Panc1 (cell line): ENCODE data around the gene LRRC49. TPM values are rescaled to one million over a fixed set of nuclear protein-coding genes. Genes with fewer than 3 reads are reported as not detected.

Source experiments
- ATAC-seq: fragments of 200-7000 bp; cut with Tn5 transposase; 2 replicates; pipeline ENCODE4 v1.9.1; 2020; ENCODE audit warnings: mild to moderate bottlenecking, moderate library complexity
- BruUV-seq: library from RNA; stranded (reverse); fragments of 400-500 nt; replicated peaks from 2 replicates; lab custom pipeline; 2021; lab: Mats Ljungman, UMichigan
- CTCF ChIA-PET: fragments of 300-600 bp; sonication (Branson Sonifier 250); formaldehyde crosslinking; loops from one replicate; lab custom pipeline; 2022; ENCODE audit warnings: antibody characterized with exemption; lab: Charles Lee
- POLR2A ChIA-PET: fragments of 300-600 bp; sonication (Branson Sonifier 250); formaldehyde crosslinking; loops from one replicate; lab custom pipeline; 2022; ENCODE audit warnings: antibody characterized with exemption; lab: Charles Lee
- DNase-seq: peaks from one replicate; pipeline ENCODE4 v3.0.0-alpha.2; 2010; ENCODE audit warnings: low read depth, low spot score
- H3K27ac ChIP-seq: 2 replicates; pipeline ENCODE4 v1.5.1; 2011; ENCODE audit warnings: mild to moderate bottlenecking, low read length, inconsistent platforms
- H3K27me3 ChIP-seq: fragments of 200-500 bp; sonication (Bioruptor generic); 2 replicates; pipeline ENCODE4 v1.6.0; 2014; ENCODE audit warnings: low read length, inconsistent platforms; ENCODE audit not compliant: control insufficient read depth, insufficient read depth
- H3K36me3 ChIP-seq: fragments of 200-500 bp; sonication (Bioruptor generic); 2 replicates; pipeline ENCODE4 v1.5.1; 2014; ENCODE audit warnings: inconsistent platforms, mild to moderate bottlenecking, low read length, moderate library complexity; ENCODE audit not compliant: control insufficient read depth, insufficient read depth
- H3K4me1 ChIP-seq: 2 replicates; pipeline ENCODE4 v1.5.1; 2011; ENCODE audit warnings: inconsistent platforms, mild to moderate bottlenecking, low read length, moderate library complexity; ENCODE audit not compliant: control insufficient read depth, insufficient read depth
- H3K4me3 ChIP-seq, 2 experiments: 2 replicates each; pipeline ENCODE4 v1.5.1; 2011 to 2012; ENCODE audit warnings: low read depth in 2 of 2, low read length in 2 of 2, mild to moderate bottlenecking in 2 of 2, inconsistent platforms in 1 of 2, moderate library complexity in 1 of 2
- H3K9me3 ChIP-seq: fragments of 200-500 bp; sonication (Bioruptor generic); 2 replicates; pipeline ENCODE4 v1.5.1; 2014; ENCODE audit warnings: low read depth, mild to moderate bottlenecking, inconsistent platforms, low read length, moderate library complexity; ENCODE audit not compliant: control insufficient read depth, insufficient read depth
- CTCF ChIP-seq: fragments of 450-650 bp; IDR thresholded peaks from 2 replicates; pipeline ENCODE4 v1.5.1; 2017; ENCODE audit warnings: mild to moderate bottlenecking
- POLR2AphosphoS5 ChIP-seq: IDR thresholded peaks from 2 replicates; pipeline ENCODE4 v1.6.1; 2012; ENCODE audit warnings: mild to moderate bottlenecking, low read depth, low read length, moderate library complexity
- SIN3A ChIP-seq: IDR thresholded peaks from 2 replicates; pipeline ENCODE4 v1.6.1; 2012; ENCODE audit warnings: low read depth, mild to moderate bottlenecking, low read length, moderate library complexity, borderline replicate concordance; ENCODE audit not compliant: insufficient read depth
- TCF7L2 ChIP-seq: IDR thresholded peaks from 2 replicates; pipeline ENCODE4 v1.6.1; 2011; ENCODE audit warnings: mild to moderate bottlenecking, low read depth, low read length, inconsistent platforms
- in situ Hi-C: cut with HindIII; loops from 2 replicates; pipeline ENCODE4 v1.10.0; 2016; ENCODE audit warnings: low sequenced_read_pairs, low pct_unique_long_range_greater_than_20kb
- intact Hi-C: fragments of 100-400 bp; cut with micrococcal nuclease; formaldehyde crosslinking; loops from one replicate; pipeline ENCODE4 v1.10.0; 2022; ENCODE audit not compliant: unreplicated experiment
- total RNA-seq: library from RNA; stranded (reverse); gene quantifications from one replicate; pipeline ENCODE4 v1.2.1, GENCODE V29; 2021; ENCODE audit not compliant: unreplicated experiment
- TF ChIP-seq, protein P1 (sequence below), 2 experiments: IDR thresholded peaks; 2 replicates each; pipeline ENCODE4 v1.6.1; 2011 to 2012; ENCODE audit warnings: low read depth in 2 of 2, control low read depth in 1 of 2, low read length in 1 of 2, mild to moderate bottlenecking in 1 of 2, moderate library complexity in 1 of 2; ENCODE audit not compliant: insufficient read depth in 1 of 2

LRRC49 gene
- total RNA-seq, 1 experiment from 2014 or later, result 8.3 TPM

DNA sequence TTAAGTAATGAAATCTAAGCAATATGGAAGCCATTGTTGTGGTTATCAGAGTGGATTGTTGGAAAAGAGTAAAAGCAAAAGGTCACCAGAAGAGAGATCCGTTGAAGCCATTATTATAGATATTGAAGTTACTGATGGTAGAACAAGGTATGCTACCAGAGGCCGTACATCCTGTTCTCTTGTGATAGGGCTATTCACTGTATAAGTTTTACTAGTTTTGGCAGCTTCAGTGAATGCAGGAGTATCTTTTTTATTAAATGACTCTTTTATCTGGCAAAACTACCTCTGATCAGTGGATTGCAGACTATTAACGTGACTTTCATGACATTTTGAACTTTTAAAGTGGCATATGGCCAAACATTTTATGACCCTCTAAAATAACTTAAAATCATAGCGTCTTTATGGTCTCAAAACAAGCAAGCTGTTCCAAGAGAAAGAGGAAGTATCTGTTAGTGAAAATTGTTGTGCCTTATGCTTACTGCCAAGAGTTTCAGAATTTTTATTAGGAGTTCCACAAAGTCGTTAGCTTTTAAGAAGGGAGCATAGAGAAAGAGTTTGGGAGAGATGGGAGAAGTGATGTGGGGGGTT lies 102.9 kb downstream of the LRRC49 start:
- H3K4me3 ChIP-seq, result no peak overlapping the region
- DNase-seq (no peak), ATAC-seq (no peak)
- no peaks in the 10 kb centered on the region; the same call in 1 of the 2 replicates for H3K9me3 ChIP-seq
- in situ Hi-C loops, result no loop called here
- TF ChIP-seq CTCF (no peak), TCF7L2 (no peak), POLR2AphosphoS5 (no peak), SIN3A (no peak)
- TF ChIP-seq, protein P1, sequence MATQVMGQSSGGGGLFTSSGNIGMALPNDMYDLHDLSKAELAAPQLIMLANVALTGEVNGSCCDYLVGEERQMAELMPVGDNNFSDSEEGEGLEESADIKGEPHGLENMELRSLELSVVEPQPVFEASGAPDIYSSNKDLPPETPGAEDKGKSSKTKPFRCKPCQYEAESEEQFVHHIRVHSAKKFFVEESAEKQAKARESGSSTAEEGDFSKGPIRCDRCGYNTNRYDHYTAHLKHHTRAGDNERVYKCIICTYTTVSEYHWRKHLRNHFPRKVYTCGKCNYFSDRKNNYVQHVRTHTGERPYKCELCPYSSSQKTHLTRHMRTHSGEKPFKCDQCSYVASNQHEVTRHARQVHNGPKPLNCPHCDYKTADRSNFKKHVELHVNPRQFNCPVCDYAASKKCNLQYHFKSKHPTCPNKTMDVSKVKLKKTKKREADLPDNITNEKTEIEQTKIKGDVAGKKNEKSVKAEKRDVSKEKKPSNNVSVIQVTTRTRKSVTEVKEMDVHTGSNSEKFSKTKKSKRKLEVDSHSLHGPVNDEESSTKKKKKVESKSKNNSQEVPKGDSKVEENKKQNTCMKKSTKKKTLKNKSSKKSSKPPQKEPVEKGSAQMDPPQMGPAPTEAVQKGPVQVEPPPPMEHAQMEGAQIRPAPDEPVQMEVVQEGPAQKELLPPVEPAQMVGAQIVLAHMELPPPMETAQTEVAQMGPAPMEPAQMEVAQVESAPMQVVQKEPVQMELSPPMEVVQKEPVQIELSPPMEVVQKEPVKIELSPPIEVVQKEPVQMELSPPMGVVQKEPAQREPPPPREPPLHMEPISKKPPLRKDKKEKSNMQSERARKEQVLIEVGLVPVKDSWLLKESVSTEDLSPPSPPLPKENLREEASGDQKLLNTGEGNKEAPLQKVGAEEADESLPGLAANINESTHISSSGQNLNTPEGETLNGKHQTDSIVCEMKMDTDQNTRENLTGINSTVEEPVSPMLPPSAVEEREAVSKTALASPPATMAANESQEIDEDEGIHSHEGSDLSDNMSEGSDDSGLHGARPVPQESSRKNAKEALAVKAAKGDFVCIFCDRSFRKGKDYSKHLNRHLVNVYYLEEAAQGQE (IDR thresholded peaks at IDR 0.05; ENCODE audit: insufficient read depth in 1 of 2, low read depth in 2 of 2, low read length in 1 of 2), result no peak
- no peaks in the 10 kb centered on the region for H3K4me1 ChIP-seq
- BruUV-seq, result no TSS peak
- no peak overlapping the region for H3K27ac ChIP-seq
- POLR2A ChIA-PET, result interaction anchor here (0.6 to 0.7 kb wide), 2 partner anchors 578 to 714 kb away, joined by 3 to 5 read pairs; no protein-coding TSS in a partner anchor
- H3K36me3 ChIP-seq, result no peaks in the 10 kb centered on the region
- intact Hi-C loops, result no loop called here
- no peaks in the 10 kb centered on the region for H3K27me3 ChIP-seq
- CTCF ChIA-PET, result no interaction called here

DNA sequence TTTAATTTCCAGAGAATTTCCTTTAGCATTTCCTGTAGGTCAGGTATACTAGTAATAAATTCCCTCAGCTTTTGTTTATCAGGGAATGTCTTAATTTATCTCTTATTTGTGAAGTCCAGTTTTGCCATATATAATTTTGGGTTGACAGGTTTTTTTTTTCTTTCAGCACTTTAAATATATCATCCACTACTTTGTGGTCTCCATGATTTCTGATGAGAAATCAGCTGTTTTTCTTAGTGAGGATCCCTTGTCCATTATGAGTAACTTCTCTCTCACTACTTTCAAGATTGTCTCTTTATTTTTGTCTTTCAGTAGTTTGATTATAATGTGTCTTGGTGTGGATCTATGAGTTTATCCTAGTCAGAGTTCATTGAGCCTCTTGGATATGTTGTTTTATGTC lies 105.7 kb downstream of the LRRC49 start:
- TF ChIP-seq CTCF, result no peak
- TF ChIP-seq POLR2AphosphoS5, result no peak
- TF ChIP-seq SIN3A, result no peak
- TF ChIP-seq TCF7L2, result no peak
- TF ChIP-seq, protein P1 (IDR thresholded peaks at IDR 0.05; ENCODE audit: insufficient read depth in 1 of 2, low read depth in 2 of 2, low read length in 1 of 2), result no peak
- Histone ChIP-seq H3K4me3 (no peak overlapping the region), H3K36me3 (no peaks in the 10 kb centered on the region), H3K27ac (no peak overlapping the region), H3K4me1 (no peaks in the 10 kb centered on the region), H3K9me3 (no peaks in the 10 kb centered on the region; the same call in 1 of the 2 replicates), H3K27me3 (no peaks in the 10 kb centered on the region)
- in situ Hi-C loops, result no loop called here
- CTCF ChIA-PET, result no interaction called here
- ATAC-seq (no peak), DNase-seq (no peak)
- POLR2A ChIA-PET, result no interaction called here
- no TSS peak for BruUV-seq
- intact Hi-C loops, result no loop called here
